Body of pancreas (tissue), 4 donors: ENCODE results near the gene PIEZO2. TPM values are rescaled to one million over a fixed set of nuclear protein-coding genes. Genes with fewer than 3 reads are reported as not detected.

ENCODE experiments used
- ATAC-seq: fragments of 150-250 bp; one replicate; pipeline ENCODE4 v1.9.1; 2016
- DNase-seq, 4 donors: peaks; one replicate each; pipeline ENCODE4 v3.0.0-alpha.2; 2019
- H3K27ac ChIP-seq, 4 donors: fragments of 200-600 bp; sonication (generic); 1 replicate in 3 of 4; 2 replicates in 1 of 4; pipeline versions ENCODE4 v1.5.1 to v1.6.1; 2016 to 2019; ENCODE audit warnings: mild to moderate bottlenecking in 1 of 4, mixed read lengths in 1 of 4, moderate library complexity in 1 of 4
- H3K27me3 ChIP-seq, 2 donors: fragments of 200-600 bp; sonication (generic); one replicate each; pipeline ENCODE4 v1.6.0; 2016; ENCODE audit warnings: mild to moderate bottlenecking in 1 of 2
- H3K36me3 ChIP-seq, 2 donors: fragments of 200-600 bp; sonication (generic); replicated peaks in 1 of 2; 2 replicates each; pipeline ENCODE4 v1.5.1; 2016; ENCODE audit warnings: low read depth in 2 of 2; ENCODE audit not compliant: insufficient read depth in 1 of 2
- H3K4me1 ChIP-seq: fragments of 200-600 bp; sonication (generic); one replicate; pipeline ENCODE4 v1.6.0; 2016
- H3K4me3 ChIP-seq, 2 donors: fragments of 200-600 bp; sonication (generic); 1 replicate in 1 of 2; 2 replicates in 1 of 2; pipeline ENCODE4 v1.5.1; 2016 to 2019
- H3K9me3 ChIP-seq, 3 donors: fragments of 200-600 bp; sonication (generic); 1 replicate in 2 of 3; 2 replicates in 1 of 3; pipeline ENCODE4 v1.5.1; 2016
- POLR2A ChIP-seq, 3 donors: fragments of 450-650 bp; IDR thresholded peaks; one replicate each; pipeline ENCODE4 v1.6.1; 2016; ENCODE audit warnings: antibody characterized with exemption in 3 of 3, mild to moderate bottlenecking in 2 of 3
- WGBS, 2 donors: methylation state at CpG; one replicate each; pipeline ENCODE4 v1.1.5; 2017; 5-methylcytosine and 5-hydroxymethylcytosine counted together
- intact Hi-C: fragments of 100-400 bp; cut with DNase I; formaldehyde crosslinking; loops from one replicate; pipeline ENCODE4 v1.15.1; 2023
- total RNA-seq, 2 donors: library from RNA; depleted of rRNA; stranded (reverse); fragments of >200 nt; gene quantifications; one replicate each; pipeline ENCODE4 v1.1.0, GENCODE V29; 2016
- TF ChIP-seq, protein P1 (sequence below), 7 experiments: fragments of 450-650 bp in 4 of 7; fragments of 200-600 bp in 3 of 7; sonication (generic) in 3 of 7; IDR thresholded peaks; one replicate each; pipeline ENCODE4 v1.5.1; 2016 to 2019; ENCODE audit warnings: antibody characterized with exemption in 7 of 7

PIEZO2 gene
- total RNA-seq, 2 donors from 2014 or later: 0.33 to 40.7 TPM

DNA sequence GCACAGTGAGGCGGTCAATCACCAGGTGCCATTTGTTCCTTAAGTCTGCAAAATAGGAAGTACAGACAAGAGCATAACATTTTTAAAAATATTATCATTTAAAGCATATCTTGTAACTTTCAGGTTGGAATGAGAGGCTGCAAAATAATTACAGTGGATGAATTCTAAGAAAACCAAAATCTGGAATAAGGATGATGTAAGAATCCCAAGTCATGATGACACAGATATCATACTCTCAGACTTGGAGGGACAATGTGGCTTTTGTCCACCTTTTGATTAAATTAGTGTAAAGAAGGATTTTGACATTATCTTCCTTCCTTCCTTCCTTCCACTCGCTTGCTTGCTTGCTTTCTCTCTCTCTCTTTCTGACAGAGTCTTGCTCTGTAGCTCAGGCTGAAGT, 379.1 kb downstream of the PIEZO2 start:
- no peak overlapping the region for H3K27ac ChIP-seq
- TF ChIP-seq, protein P1, sequence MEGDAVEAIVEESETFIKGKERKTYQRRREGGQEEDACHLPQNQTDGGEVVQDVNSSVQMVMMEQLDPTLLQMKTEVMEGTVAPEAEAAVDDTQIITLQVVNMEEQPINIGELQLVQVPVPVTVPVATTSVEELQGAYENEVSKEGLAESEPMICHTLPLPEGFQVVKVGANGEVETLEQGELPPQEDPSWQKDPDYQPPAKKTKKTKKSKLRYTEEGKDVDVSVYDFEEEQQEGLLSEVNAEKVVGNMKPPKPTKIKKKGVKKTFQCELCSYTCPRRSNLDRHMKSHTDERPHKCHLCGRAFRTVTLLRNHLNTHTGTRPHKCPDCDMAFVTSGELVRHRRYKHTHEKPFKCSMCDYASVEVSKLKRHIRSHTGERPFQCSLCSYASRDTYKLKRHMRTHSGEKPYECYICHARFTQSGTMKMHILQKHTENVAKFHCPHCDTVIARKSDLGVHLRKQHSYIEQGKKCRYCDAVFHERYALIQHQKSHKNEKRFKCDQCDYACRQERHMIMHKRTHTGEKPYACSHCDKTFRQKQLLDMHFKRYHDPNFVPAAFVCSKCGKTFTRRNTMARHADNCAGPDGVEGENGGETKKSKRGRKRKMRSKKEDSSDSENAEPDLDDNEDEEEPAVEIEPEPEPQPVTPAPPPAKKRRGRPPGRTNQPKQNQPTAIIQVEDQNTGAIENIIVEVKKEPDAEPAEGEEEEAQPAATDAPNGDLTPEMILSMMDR (IDR thresholded peaks at IDR 0.05): no peak
- no peak for TF ChIP-seq POLR2A (IDR thresholded peaks at IDR 0.05)
- H3K27me3 ChIP-seq: no peaks in the 10 kb centered on the region
- H3K36me3 ChIP-seq: no peaks in the 10 kb centered on the region
- intact Hi-C loops: no loop called here
- DNase-seq (no peak), ATAC-seq (no peak)
- H3K9me3 ChIP-seq: no peaks in the 10 kb centered on the region
- H3K4me3 ChIP-seq: no peak overlapping the region
- 56 to 82% methylated on average over 2 of the region's 2 CpGs for WGBS, 2 donors
- no peaks in the 10 kb centered on the region for H3K4me1 ChIP-seq

DNA sequence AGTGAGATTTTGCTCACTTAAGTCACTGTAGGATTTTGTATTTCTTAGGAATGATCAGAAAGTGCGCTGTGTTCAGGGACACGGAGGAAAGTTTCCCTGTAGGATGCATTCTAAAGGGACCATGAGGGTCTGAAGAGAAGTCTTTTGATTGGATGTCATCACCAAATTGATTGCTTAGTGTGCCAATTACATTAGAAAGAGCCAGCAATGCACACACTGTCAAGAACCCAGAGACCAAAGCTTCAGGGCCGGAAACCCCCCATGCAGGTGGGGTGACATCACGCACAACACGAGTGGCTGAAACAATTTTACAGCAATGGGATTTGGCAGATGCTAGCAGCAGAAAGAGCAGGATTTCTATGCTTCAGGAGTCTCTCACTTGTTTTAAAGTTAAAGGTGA, 381.1 kb downstream of the PIEZO2 start:
- no peak for ATAC-seq
- 68 to 82% methylated on average over 5 of the region's 5 CpGs for WGBS, 2 donors

DNA sequence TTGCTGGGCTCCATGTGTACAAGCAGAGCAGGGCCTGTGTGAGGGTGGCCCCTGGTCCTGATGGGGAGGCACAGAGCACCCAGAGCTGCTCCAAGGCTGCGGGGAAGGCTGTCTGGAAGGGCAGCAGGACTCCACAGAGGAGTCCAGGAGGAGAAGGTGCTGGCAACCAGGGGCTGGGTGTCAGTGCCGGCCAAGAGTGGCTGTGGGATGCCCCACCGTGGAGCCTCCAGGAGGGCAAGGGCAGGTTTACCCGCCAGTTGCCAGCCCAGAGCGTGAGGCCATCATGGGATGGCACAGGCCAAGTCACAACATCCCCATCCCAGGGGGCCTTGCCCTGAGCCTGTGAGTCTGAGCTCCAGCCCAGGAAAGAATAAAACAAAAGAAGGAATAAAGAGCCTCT, 381.7 kb downstream of the PIEZO2 start:
- H3K9me3 ChIP-seq: no peaks in the 10 kb centered on the region
- no peaks in the 10 kb centered on the region for H3K4me1 ChIP-seq
- intact Hi-C loops: no loop called here
- no peak overlapping the region for H3K4me3 ChIP-seq
- no peaks in the 10 kb centered on the region for H3K27me3 ChIP-seq
- H3K36me3 ChIP-seq: no peaks in the 10 kb centered on the region
- no peak for ATAC-seq
- no peak overlapping the region for H3K27ac ChIP-seq
- no peak for DNase-seq
- WGBS, 2 donors: 67 to 76% methylated on average over 2 to 5 of the region's 5 CpGs
- no peak for TF ChIP-seq POLR2A (IDR thresholded peaks at IDR 0.05)
- TF ChIP-seq, protein P1 (IDR thresholded peaks at IDR 0.05): no peak

More for the DNA sequence above, 381.1 kb downstream of the PIEZO2 start:
- Histone ChIP-seq H3K9me3 (no peaks in the 10 kb centered on the region), H3K27ac (no peak overlapping the region), H3K36me3 (no peaks in the 10 kb centered on the region), H3K27me3 (no peaks in the 10 kb centered on the region), H3K4me1 (no peaks in the 10 kb centered on the region), H3K4me3 (no peak overlapping the region)
- intact Hi-C loops: no loop called here
- TF ChIP-seq, protein P1 (IDR thresholded peaks at IDR 0.05): no peak
- TF ChIP-seq POLR2A (IDR thresholded peaks at IDR 0.05): no peak
- no peak for DNase-seq

DNA sequence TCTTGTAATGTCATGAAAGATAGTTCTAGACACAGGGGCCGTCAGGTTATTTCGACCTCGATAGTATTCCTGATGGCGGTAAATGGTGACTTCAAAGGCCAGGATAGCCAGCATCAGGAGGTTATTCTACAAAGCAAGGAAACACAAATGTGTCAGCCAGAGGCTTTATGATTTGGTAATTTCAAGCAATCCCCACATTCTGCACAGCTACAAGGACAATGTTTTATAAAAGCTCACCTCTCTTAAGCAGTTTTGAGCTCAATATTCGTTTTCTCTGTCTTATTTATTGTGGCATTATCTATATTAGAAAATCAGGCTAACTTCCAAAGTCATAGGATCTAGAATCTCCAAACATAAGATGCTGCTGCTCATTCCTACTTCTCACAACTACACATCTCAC, 388.4 kb downstream of the PIEZO2 start:
- DNase-seq (no peak), ATAC-seq (no peak)
- no peaks in the 10 kb centered on the region for H3K36me3 ChIP-seq
- 70 to 73% methylated on average over 5 of the region's 5 CpGs for WGBS, 2 donors
- no peaks in the 10 kb centered on the region for H3K4me1 ChIP-seq
- no peak overlapping the region for H3K4me3 ChIP-seq
- no peaks in the 10 kb centered on the region for H3K27me3 ChIP-seq
- no peaks in the 10 kb centered on the region for H3K9me3 ChIP-seq
- H3K27ac ChIP-seq: no peak overlapping the region
- TF ChIP-seq, protein P1 (IDR thresholded peaks at IDR 0.05): no peak
- no peak for TF ChIP-seq POLR2A (IDR thresholded peaks at IDR 0.05)
- intact Hi-C loops: no loop called here

DNA sequence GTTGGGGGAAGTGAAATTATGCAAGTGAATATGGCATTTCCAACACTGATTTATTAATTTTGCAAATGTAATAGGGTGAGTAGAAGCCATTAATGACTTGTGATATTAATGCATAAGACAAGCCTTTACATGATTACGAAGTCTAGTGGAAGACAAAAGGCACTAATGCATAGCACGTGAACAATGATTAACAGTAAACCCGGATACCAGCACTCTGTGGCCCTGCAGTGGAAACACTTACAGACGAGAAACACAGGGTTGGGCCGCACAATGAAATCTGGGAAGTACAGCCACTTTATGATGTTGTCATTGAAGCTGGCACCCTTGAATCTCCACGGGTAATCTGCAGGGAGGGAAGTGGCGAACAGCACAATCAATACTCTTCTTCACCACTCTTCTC, 390.1 kb downstream of the PIEZO2 start:
- no peak overlapping the region for H3K4me3 ChIP-seq

More for the DNA sequence above, 390.1 kb downstream of the PIEZO2 start:
- Histone ChIP-seq H3K36me3 (no peaks in the 10 kb centered on the region), H3K9me3 (no peaks in the 10 kb centered on the region), H3K27me3 (no peaks in the 10 kb centered on the region), H3K27ac (no peak overlapping the region), H3K4me1 (no peaks in the 10 kb centered on the region)
- no peak for DNase-seq
- TF ChIP-seq POLR2A (IDR thresholded peaks at IDR 0.05): no peak
- TF ChIP-seq, protein P1 (IDR thresholded peaks at IDR 0.05): no peak
- intact Hi-C loops: no loop called here
- WGBS, 2 donors: 50 to 66% methylated on average over 7 of the region's 7 CpGs
- no peak for ATAC-seq
